Measurements from ENCODE around the gene NPPB. TPM values are rescaled to one million over a fixed set of nuclear protein-coding genes. Genes with fewer than 3 reads are reported as not detected.

Gene NPPB
- polyA plus RNA-seq, 3 donors: not detected

GRCh38 chr1:11838349-11839272 is 20.1 kb downstream of the NPPB start:
- peak in 7 of 11 donors; percentile 26 to 56 (median 44) for DNase-seq (ENCODE audit: extremely low read depth in 1 of 11, low read depth in 9 of 11, low spot score in 4 of 11)

DNA sequence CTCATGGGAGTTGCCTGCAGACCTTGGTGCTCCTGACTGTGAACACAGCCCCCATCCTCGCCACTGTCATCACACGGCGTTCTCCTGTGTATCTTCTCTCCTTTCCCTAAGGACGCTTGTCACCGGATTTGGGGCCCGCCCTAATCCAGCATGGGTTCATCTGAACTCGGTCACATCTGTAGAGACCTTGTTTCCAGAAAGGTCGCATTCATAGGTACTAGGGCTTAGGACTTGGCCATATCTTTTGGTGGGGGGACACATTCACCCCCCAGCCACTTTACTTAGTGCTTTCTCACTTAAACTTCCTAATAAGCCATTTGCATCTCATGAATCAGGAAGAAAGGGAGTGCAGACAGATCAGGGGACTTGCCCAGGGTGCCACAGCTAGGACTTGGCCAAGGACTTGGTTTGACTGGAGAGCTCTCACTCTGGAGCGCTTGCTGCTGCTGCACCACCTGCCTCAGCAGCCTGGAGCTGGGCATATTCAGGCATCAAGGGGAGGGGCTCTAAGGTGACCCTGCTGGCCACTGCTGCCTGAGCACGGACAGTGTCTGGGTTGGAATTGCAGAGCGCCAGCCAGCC is 20.9 kb downstream of the NPPB start:
- no peak for DNase-seq (ENCODE audit: extremely low read depth in 1 of 11, low read depth in 9 of 11, low spot score in 4 of 11)

DNA sequence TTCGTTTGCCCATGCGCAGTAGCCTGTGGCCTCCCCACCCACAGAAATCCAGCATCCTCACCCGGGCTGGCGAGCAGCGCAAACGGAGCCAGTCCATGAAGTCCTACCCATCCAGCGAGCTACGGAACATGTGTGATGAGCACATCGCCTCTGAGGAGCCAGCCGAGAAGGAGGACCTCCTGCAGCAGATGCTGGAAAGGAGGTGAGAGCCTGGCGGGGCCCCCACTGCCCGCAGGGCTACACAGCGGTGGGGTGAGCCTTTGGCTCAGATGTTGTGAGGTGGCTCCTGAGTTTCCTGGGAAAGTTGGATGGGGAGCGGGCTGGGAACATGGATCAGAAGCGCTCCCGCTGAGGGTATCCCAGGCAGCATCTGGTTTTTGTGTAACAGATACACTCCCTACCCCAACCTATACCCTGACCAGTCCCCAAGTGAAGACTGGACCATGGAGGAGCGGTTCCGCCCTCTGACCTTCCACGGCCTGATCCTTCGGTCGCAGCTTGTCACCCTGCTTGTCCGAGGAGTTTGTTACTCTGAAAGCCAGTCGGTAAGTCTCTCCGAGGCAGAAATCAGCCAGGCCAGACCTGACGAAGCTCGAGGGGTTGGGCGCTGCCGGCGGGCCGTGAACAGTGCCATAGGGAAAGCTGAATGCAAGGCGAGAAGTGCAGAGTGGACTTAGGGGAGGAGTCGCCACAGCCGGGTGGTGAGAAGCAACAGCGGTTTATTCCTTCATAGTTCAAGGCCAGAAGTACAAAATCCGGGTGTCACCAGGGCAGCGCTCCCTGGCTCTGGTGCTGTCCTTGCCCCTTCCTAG is 21.6 kb downstream of the NPPB start:
- no peak for DNase-seq (ENCODE audit: extremely low read depth in 1 of 11, low read depth in 9 of 11, low spot score in 4 of 11)

DNA sequence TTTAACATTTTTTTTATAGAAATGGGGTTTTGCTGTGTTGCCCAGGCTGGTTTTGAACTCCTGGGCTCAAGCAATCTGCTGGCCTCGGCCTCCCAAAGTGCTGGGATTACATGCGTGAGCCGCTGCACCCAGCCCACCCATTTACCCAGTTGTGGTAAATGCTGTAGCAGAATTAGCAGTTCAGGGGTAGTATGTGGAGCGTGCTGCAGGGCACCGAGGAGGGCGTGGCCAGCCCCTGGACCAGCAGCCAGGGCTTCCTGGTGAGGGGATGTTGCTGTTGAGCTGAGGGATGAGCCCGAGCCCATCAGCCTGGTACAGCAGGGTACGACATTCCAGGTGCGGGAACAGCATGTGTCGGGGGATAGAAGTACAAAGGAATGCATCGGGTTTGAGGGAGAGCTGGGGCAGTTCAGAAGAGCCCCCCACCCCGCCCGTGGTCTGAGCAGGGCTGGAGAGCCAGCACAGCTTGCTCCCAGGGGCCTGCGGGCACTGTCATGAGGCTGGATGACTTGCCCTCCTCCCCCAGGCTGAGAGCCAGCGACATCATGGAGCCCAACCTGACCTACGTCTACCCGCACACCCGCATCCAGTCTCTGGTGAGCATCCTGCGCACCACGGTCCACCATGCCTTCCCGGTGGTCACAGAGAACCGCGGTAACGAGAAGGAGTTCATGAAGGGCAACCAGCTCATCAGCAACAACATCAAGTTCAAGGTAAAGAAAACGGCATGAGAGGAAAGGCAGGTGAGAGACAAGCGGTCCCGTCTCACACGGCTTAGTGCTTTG is 23.1 kb downstream of the NPPB start:
- no peak for DNase-seq (ENCODE audit: extremely low read depth in 1 of 11, low read depth in 9 of 11, low spot score in 4 of 11)

GRCh38 chr1:11833900-11834299 is 24.8 kb downstream of the NPPB start:
- no peak for DNase-seq (ENCODE audit: extremely low read depth in 1 of 11, low read depth in 9 of 11, low spot score in 4 of 11)

GRCh38 chr1:11833497-11833896 is 25.2 kb downstream of the NPPB start:
- no peak for DNase-seq (ENCODE audit: extremely low read depth in 1 of 11, low read depth in 9 of 11, low spot score in 4 of 11)

DNA sequence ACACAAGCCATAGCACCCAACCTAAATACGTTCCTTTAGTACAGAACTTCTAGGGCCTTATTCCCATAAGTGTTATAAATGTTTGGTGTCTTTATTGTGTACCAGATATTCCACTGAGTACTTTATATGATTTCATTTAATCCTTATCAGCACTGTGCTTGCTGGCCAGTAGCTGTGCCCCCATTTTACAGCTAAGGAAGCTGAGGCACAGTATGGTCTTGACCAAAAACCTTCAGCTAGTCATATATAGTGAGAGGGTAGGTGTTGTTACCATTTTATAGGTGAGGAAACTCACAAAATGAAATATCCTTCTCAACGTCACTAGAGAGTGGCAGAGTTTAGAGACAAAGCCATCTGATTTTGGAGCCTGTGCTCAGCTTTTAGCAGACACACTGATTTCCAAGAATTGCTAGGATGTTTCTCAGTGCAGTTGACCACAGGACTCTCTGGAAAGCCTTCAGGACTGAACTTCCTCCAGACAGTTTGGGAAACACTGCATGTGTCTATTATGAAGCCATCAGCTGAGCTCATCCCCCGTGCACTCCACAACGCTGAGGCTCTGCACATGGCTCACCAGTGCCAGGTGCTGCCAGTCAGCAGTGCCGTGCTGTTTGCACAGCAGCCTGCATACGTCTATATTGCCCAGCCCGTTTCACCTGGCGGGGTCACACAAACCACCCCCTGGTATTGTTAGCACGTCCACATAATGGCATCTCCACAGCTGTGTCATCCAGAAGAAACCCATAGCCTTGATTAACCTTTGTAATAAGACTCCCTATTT is 26.6 kb downstream of the NPPB start:
- no peak for DNase-seq (ENCODE audit: extremely low read depth in 1 of 11, low read depth in 9 of 11, low spot score in 4 of 11)

- no peak for DNase-seq (ENCODE audit: extremely low read depth in 1 of 11, low read depth in 9 of 11, low spot score in 4 of 11)
Measured at GRCh38 chr1:11828511-11828910, 30.2 kb downstream of the NPPB start.

GRCh38 chr1:11826946-11827345 is 31.8 kb downstream of the NPPB start:
- no peak for DNase-seq (ENCODE audit: extremely low read depth in 1 of 11, low read depth in 9 of 11, low spot score in 4 of 11)

GRCh38 chr1:11825131-11825530 is 33.6 kb downstream of the NPPB start:
- DNase-seq (ENCODE audit: extremely low read depth in 1 of 11, low read depth in 9 of 11, low spot score in 4 of 11): no peak

DNA sequence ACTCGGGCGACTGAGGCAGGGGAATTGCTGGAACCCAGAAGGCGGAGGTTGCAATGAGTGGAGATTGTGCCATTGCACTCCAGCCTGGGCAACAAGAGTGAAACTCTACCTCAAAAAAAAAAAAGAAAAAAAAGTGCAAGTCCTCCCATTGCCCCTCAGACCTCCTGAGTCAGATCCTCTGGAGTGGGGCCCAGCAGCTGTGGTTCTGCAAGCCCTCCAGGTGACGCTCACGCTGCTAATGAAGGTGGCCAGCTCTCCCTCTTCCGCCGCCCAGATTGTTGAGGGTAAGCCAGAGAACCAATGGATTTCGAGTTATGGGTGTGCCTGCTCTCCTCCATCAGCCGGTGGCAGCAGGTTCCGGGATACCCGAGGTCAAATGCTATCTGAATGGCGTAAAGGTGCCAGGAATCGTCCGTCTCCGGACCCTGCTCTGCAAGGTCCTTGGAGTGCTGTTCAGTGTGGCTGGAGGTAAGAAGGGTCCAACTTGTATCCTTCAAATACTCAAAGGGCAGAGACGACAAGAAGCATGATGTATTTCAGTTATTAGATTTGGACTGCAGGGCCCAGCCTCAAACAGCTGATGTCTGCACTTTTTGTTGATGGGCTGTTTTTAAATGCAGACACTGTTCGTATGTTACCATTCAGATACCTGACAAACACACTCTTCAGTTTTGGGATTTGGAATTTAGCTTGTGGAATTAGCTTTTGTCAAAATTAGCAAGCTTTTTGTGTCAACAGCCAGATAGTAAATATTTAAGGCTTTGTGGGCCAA is 35.2 kb downstream of the NPPB start:
- no peak for DNase-seq (ENCODE audit: extremely low read depth in 1 of 11, low read depth in 9 of 11, low spot score in 4 of 11)

- no peak for DNase-seq (ENCODE audit: extremely low read depth in 1 of 11, low read depth in 9 of 11, low spot score in 4 of 11)
Measured at GRCh38 chr1:11822091-11822490, 36.7 kb downstream of the NPPB start.

DNA sequence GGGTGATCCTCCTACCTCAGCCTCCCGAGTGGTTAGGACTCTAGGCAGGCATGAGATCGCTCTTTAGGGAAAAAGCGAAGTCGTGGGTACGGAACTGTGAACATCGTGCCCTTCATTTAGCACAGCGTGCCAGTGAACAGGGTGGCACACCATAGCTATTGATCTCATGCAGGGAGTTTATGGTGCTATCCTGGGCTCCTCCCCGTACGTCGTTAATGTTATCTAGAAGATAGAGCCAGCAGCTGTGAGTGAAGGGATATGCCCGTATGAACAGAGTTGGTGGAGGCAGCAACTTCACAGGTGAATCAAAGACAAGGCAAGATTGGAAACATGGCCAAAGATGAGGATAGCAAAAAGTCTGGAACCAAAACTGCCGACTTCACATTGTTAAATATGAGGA is 41.6 kb downstream of the NPPB start:
- DNase-seq (ENCODE audit: extremely low read depth in 1 of 11, low read depth in 9 of 11, low spot score in 4 of 11): no peak

GRCh38 chr1:11813021-11813420 is 45.7 kb downstream of the NPPB start:
- no peak for DNase-seq (ENCODE audit: extremely low read depth in 1 of 11, low read depth in 9 of 11, low spot score in 4 of 11)

Measured in renal cortex interstitium (tissue), 11 donors.